Activated naive CD4-positive, alpha-beta T cell treated with anti-CD3 and anti-CD28 coated beads, Interleukin-2, amount 50 U/mL, for 16 hours (primary cell): ENCODE results near the gene GRM1.

ENCODE experiments used
- DNase-seq: peaks from one replicate; pipeline ENCODE4 v3.0.0-alpha.2; 2020

The GRM1 gene

DNA sequence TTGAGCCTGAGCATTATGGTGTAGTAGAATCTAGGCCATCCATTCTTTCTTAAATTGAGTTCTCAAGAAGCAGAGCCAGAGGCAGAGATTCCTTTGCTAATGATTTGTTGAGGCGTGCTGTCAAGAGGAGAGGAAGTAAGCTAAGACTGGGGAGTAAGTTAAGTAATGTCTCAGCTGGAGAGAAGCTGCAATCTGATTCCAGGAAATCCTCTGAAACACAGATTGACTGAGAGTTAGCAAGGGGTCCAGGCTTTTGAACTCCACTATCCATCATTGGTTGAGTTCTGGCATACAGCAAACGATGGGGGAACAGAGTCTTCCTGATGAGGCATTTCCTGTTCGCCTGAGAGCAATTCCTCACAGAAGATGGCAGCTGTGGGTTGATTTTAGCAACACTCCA, 307.3 kb downstream of the GRM1 start:
- no peak for DNase-seq

DNA sequence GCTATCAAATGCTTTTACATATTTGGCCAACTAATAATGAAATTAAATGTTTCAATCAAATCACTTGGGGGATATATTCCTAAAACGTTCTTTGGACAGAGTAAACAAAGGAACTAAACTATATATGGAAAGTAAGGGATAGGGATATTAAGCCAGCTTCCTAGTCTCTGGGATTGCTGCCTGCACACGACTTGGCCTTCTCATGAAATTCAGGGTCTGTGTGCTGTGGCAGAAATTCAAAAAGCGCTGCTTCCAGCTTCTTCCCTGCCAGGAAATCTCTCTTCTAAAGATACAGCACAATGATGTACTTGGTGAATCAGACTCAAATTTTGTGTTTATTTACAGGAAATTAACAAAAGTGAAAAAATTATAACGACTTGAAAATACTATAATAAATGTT, 308.5 kb downstream of the GRM1 start:
- DNase-seq, result no peak

DNA sequence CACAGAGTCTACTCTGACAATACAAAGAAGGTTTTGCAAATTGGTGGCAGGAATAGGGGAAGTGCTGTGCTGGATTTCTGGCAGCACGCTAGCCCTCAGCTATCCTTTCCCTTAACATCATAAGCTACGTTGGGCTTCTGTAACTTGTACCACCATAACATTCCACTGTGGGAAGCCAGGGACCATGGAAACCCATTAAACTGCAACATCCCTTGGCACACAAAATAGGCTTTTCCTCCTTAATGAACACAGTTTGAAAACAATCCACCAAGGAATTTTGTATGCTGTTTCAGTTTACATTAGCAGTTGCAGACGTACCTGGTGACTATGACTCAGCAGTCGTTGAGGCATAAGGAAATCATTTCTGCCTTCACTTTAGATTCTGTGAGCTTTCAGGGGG, 310.9 kb downstream of the GRM1 start:
- no peak for DNase-seq

DNA sequence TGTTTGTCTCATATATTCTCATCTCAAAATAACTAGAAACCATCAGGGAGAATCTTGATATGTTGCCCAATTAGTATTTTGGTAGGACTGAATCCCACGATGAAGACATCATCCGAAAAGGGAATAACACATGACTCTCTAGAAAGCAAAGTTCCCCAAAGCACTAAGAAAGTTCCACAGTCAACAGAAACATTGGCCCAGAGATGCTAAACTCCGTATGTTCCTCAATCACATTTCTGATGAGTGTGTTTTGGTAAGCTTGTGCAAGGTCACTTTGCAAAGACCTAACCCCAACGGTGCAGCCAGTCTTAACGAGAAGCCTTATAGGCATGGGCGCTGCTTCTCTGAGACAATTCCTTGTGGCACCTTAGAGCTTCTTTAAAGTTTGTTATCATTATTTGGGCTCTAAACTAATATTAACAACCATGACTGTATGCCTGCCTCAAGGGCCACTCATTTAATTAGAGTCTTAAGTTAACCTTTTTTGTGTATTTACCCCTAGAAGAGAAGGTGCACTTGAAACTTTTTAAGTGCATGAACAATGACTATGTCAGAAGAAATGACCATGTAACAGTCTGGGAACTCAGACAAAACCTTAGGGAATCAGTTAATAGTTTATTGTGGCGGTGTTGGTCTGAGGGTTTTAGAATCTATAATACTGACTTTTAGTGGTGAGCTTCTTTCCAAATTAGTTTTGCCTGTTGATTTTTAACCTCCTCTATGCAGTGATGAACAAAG, 312.8 kb downstream of the GRM1 start:
- no peak for DNase-seq

DNA sequence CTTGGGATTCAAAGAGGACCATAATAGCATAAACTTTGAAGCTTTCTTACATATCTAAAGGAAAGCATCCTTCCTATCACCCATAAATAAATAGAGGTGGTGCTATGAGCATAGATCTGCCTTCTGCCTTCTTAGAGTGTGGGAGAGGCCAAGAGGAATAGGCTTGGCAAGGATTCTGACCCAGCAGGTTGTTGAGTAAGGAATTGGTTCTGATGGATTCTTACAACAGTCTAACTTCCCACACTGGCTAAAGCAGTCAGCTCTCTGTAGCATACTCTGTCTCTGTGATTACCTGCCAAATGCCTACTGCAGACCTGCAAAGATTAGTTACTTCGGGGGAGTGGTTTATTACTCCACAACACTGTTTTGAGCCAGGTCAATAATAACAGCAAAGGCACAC, 316.7 kb downstream of the GRM1 start:
- no peak for DNase-seq

DNA sequence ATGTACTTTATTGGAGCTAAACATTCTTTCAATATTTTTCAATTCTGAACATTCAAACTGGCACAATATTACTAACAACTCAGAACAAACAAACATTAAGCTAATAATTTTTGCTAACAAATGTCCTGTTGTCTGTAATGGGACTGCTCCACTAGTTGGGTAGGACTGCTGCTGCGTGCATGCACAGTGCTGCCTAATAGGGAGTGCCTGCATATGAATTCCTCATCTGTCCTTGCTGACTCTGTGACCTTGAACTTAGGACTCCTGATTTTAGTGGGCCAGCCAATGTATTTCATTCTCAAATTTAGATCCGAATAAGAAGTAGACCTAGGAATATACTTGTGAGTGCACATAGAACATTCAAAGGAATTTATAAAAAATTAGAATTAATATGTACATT, 318.2 kb downstream of the GRM1 start:
- DNase-seq, result no peak

DNA sequence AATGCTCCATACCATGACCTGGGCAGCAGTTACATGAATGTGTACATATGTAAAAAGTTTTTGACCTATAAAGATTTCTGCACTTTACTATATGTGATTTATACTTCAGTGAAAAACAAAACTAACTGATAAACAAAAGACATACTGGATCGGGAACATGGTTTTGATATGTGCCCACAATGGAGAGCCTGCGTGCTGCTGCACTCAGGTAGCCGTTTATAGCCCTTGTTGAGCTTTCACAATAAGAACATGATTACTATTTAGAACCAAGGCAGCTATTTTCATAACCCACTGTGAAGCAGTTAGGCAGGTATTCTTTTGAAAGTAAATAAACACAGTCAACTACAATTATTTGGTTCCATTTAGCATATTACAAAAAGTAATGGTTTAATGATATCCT, 318.8 kb downstream of the GRM1 start:
- no peak for DNase-seq

DNA sequence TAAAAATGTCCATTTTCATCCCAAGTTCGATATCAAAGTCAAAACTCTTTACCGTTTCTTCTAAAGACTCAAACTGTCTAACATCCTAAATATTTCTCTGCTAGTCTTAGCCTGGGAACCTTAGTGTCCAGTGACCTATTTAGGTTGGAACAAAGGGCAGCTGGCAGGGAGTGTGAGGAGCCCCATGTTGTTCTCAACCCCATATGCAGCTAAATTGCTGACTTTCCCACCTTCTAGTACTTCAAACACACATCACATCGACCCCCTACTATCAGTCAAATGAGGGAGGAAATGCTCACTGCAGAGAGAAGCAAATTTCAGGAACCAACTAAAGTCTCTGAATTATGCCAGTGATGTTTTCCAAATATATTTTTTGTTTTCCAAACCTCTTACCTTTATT, 322.2 kb downstream of the GRM1 start:
- no peak for DNase-seq

DNA sequence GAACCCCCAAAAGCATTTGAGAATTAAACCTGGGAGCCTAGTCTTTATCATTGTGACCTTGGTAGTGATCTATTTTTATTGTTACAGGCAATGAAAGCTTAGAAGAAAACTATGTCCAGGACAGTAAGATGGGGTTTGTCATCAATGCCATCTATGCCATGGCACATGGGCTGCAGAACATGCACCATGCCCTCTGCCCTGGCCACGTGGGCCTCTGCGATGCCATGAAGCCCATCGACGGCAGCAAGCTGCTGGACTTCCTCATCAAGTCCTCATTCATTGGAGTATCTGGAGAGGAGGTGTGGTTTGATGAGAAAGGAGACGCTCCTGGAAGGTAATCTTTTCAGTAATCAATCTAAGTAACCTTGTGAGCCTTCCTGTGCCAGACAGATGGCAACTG, 323.3 kb downstream of the GRM1 start:
- DNase-seq, result no peak

DNA sequence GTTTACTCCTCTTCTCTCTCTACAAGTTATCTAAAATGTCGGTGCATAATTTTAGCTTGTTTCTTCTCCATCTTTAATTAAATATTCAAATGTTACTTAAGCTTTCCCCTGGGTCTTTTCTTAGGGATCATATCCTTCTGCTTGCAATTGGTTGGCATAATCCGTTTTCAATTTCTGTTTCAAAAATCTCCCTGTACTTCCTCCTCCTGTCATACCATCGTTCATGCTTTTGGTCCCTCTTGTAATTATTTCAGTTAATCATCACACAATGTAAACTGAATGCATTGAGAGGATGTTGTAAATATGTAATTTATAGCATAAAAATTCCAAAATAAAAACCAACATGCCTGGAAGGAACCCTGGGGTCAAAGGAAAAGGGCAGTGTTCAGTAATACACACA, 325.6 kb downstream of the GRM1 start:
- no peak for DNase-seq

DNA sequence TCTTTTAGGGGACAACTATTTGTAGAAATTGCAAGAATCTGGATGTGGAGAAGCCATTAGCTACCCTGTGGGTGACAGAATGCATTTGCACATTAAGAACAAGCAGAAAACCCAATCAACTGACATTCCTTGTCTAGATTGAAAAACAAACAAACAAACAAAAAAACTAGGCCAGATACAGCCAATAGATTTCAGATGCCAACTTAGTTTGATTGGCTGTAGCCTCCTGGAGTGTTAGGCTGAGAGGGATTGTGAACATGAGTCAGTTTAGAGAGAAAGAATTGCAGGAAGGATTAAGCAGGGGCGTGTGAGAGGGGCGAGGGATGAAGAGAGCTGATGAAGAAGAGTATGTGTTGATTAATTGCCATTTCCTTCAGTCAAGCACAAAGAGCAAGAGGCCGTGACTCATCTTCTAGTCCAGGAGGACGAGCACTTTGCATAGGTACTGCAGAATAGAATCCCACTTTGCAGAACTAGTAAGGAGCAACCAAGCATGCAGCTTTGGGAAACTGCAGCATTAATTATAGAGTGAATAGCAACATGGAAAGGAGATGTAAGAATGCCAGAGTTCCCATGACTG, 326.7 kb downstream of the GRM1 start:
- DNase-seq, result no peak

DNA sequence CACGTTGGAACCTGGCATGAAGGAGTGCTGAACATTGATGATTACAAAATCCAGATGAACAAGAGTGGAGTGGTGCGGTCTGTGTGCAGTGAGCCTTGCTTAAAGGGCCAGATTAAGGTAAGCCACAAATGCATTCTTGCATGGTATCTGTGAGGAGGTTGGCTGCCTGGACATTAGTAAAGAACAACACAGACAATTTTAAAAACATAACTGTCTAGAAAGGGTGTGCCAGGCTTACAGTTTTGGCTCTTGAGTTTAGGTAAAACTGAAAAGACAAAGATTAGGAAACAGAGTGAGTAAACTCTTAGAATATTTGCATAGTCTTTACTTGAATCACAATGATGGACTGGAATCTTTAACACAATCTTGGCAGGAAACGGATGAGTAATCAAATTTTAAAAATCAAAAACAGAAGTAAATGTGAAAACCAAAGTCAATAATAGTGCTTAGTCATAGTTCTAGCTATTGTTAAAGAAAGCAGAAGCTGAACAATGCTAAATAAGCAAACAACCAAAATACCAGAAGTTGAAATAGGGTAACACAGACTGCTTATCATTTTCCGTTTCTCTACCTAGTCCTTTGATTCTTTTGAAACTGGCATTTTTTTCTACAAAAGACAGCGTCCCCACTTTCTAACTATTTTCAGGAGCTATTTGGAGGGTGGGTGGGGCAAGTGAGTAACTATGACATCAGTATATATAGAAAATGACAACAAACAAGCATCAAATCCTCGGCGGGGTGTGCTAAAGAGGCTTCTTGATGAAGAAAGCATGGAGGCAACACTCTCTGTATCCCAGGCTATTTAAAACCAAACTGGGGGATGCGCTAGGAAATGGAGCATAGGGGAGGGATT, 328.9 kb downstream of the GRM1 start:
- no peak for DNase-seq

DNA sequence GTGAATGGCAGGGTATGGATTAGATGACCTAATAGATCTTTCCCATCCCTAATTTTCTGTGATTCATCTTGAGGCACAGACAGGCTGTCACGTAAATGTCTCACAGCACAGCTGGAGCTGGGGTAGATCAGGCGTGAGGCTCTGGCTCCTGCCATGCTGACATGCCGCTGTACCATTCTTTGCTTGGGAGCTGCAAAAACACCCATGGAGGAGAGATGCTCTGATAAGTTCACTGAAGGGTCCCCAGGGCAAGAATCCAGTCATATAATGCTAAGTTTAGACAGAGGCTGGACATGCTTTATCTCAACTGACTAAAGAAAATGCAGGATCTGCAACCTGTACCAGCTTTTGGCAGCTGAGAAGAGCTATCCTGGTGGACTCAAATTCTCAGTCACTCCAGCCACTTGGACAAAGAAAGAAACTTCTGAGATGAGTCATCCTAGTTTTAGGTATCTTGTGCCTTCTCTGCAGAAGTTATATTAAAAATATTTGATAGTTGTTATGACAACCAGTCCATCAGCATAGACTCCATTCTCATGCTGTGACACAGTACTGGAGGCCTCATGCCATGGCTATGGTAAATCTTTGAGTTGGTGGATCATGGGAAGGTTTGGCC, 329.7 kb downstream of the GRM1 start:
- DNase-seq, result no peak

DNA sequence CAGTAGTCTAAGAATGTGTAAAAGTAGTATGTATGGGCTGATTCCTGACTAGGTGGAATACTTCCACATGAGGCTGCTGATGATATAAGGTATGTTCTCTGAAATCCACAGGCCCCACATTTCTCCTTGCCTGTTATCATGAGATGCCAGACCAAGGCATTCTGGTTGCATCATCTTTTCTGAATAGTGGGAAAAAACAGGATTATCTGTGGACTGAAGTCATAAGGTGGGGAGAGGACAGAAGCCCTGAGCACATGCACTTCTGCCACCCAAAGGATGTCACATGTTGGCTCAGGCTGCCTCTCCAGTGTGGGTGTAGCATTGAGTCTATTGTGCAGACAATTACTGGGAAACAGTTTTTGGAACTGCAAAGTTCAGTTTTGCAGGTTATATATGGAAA, 330.3 kb downstream of the GRM1 start:
- no peak for DNase-seq

DNA sequence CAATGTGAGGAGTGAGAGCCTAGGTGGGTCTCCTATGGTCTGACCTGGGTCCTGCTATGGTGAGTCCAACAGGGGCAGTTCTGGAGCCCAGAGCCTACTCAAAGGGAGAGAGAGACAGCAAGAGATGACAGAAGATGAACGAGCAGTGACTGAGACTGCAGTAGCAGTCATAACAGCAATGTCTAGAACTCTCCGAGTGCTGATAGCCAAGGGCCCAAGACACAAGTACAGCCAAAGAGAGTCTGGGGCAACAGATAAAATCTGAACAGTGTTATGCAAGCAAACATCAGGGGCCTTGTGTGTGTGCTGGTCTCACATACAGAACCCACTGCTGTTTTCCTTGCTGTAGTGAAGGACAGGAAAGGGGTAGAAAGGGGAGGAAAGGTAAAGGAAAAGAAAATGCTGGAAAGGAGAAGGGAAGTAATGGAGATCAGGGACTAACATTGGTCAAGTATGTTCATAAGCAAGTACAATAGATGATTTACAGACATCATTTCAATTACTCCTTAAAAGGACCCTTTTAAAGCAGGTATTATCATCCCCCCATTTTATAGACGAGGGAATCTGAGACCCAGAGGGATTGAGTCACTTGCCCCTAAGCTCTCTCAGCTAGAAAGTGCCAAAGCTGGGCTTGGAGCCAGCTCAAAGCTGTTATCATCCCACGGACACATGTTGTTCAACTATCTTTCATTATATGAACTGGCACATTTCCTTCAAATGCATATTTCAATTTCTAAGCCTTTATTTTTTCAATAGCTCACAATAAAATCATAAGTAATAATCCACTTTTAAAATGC, 332.5 kb downstream of the GRM1 start:
- no peak for DNase-seq

DNA sequence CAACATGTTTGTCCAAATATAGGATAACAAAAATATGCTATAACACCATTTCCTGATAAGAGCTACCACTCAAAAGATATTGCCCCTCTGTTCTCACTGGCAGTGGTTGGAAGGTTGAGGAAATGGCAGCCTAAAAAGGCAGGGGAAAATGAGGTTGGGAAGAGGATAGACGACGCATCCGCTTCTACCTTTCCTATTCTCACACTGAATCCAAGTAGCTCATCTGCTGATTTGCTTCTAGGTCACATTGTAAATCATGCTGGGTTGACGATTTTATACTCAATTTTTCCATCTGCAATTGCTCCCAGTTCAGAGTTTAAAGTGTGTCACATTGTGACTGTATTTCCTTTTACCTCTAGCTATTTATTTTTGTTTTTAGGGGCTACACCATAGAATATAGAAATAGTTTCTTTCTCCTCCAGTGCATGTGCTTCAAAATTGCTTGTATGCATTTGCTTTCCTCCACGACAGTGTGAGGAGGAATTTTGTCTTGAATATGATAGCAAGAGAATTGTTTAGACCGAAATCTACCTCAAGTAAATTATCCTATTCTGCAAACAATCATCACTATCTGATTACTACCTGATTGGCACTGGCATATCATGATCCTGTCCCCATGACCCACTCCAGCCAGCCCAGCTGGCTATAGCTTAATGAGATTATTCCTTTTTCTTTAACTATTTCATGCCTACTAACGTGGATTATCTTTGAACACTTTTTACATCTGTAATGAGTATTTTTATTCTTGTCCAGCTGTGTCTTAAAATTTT, 335.2 kb downstream of the GRM1 start:
- no peak for DNase-seq

DNA sequence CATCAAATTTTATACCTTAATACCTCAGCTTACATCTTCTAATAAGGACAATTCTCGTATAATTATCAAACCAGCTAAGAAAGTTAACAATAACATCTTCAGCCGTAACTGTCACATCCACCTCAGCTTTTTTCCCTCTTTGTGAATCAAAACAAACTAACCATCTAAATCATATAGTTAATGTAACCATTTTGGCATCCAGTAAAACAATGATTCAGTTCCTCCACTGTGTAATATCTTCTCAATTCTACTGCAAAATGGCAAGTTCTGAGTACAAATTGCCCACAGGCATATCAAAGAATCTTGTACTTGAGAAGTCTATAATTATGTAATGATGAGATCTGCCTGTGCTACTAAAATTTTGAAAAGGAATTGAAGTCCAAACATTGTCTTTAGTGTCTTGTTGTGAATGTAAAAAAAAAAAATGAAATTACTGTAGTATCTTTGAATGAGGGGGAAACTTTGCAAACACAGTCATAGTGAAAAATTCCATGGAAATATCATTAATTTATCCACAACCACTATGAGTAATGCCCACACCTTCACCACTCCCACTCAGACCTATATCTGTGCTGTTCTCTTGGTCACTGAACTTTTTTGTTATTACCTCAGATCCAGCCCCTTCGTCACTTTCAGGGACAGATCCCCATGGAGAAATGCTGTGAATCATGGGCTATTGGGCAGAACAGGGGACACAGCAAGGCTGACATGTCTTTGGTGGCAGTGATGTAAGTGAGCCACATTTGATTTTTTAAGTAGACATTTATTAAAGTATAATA, 336.1 kb downstream of the GRM1 start:
- DNase-seq, result no peak

DNA sequence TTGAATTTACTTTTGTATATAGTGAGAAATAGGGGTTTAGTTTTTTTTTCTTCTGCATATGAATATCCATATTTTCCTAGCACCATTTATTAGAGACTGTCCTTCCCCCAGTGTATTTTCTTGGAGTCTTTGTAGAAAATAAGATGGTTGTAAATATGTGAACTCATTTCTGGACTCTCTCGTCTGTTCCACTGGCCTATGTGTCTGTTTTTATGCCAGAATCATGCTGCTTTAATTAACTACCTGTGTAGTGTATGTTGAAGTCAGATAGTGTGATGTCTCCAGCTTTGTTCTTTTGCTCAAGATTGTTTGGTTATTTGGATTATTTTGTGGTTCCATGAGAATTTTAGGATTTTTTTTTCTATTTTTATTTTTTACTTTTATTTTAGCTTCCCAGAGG, 338.2 kb downstream of the GRM1 start:
- DNase-seq, result no peak

DNA sequence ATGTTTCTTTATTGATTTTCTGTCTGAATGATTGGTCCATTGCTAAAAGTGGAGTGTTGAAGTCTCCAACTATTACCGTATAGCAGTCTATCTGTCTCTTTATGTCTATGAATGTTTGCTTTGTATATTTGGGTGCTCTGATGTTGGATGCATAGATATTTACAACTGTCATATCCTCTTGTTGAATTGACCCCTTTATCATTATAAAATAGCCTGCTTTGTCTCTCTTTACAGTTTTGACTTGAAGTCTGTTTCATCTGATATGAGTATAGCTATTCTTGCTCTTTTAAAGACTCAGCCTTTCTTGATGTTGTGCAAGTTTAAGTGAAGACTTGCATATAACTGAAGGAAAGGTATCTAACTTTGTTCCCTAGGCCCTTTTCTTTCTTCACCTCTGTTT, 341.0 kb downstream of the GRM1 start:
- no peak for DNase-seq

DNA sequence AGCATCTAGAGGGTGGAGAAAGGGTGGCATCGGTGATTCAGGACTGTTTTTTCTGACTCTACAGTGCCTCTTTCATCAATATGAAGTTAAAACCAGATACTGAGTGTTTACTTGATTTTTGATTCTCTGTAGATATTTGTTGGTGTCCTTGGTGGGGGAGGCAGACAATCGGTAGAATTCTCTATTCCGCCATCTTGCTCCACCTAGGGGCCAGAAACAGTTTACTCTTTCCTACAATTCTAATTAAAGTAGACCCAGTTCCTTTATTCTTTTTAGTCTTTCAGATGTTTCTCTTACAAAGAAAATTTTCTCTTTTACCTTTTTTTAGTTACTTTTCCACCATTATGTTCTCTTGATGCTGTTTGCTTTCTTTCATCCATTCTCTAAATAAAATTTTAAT, 352.6 kb downstream of the GRM1 start:
- no peak for DNase-seq

DNA sequence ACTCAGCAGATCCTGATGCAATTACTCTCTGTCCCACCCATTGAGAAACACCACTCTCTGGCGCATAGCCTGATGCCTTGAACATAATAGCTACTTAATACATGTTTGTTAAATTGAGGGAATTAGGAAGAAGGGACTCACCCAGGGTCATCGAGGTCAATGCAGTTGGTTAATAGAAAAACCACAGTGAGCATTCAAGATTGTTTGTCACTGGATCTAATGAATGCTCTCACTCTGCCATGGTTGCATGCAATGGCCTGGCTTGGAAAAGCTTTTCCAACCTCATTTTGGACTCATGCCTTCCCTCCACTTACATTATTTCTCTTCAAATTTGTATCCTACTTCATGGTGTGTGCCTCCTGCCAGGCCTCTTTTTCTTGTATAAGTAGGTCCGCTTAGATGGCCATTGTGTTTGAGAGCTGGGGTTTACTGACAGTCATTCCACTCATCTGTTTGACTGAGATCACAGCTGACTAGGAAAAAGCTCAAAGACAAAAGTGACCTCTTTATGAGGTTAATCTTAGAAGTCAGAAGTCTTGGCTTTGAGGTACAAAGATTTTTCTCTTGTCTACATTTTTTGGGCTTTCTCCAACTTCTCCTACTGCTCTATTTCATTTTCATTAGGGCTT, 360.0 kb downstream of the GRM1 start:
- DNase-seq, result no peak
